DND-41 (cell line): Measurements from ENCODE around the gene FAM216A.

ENCODE experiments used
- CTCF ChIP-seq: IDR thresholded peaks from 2 replicates; pipeline ENCODE4 v1.5.1; 2012; ENCODE audit warnings: borderline replicate concordance, low read length, moderate library complexity, mild to moderate bottlenecking; ENCODE audit not compliant: poor library complexity, severe bottlenecking; ENCODE audit errors: extremely low read depth
- EZH2 ChIP-seq: IDR thresholded peaks from 3 replicates; pipeline ENCODE4 v1.6.1; 2012; ENCODE audit warnings: borderline replicate concordance, low read depth, mild to moderate bottlenecking, moderate library complexity, low read length, inconsistent platforms; ENCODE audit not compliant: severe bottlenecking

GRCh38 chr12:110451263-110451662, 17.4 kb upstream of the FAM216A start:
- no peak for TF ChIP-seq CTCF
- TF ChIP-seq EZH2, result no peak
